Upper lobe of left lung (tissue), 6 donors: ENCODE data around the gene MAN2A1. TPM values are rescaled to one million over a fixed set of nuclear protein-coding genes. Genes with fewer than 3 reads are reported as not detected.

ENCODE experiments used
- ATAC-seq, 2 donors: fragments of 200-7000 bp; cut with Tn5 transposase; one replicate each; pipeline ENCODE4 v1.9.1; 2022; ENCODE audit warnings: mild to moderate bottlenecking in 2 of 2, moderate library complexity in 2 of 2; ENCODE audit not compliant: low FRiP score in 2 of 2
- DNase-seq, 2 donors: peaks; one replicate each; pipeline ENCODE4 v3.0.0-alpha.2; 2019 to 2020
- H3K27ac ChIP-seq, 4 donors: fragments of 200-600 bp; sonication (generic); one replicate each; pipeline ENCODE4 v1.5.1; 2016 to 2019
- H3K27me3 ChIP-seq, 4 donors: fragments of 200-600 bp; sonication (generic); one replicate each; pipeline ENCODE4 v1.5.1; 2017 to 2019
- H3K36me3 ChIP-seq, 4 donors: fragments of 200-600 bp; sonication (generic); one replicate each; pipeline ENCODE4 v1.5.1; 2016 to 2019
- H3K4me1 ChIP-seq, 4 donors: fragments of 200-600 bp; sonication (generic); one replicate each; pipeline ENCODE4 v1.5.1; 2018 to 2019
- H3K4me3 ChIP-seq, 4 donors: fragments of 200-600 bp; sonication (generic); one replicate each; pipeline ENCODE4 v1.5.1; 2017 to 2019; ENCODE audit warnings: mild to moderate bottlenecking in 2 of 4, moderate library complexity in 1 of 4
- H3K9me3 ChIP-seq, 4 donors: fragments of 200-600 bp; sonication (generic); one replicate each; pipeline ENCODE4 v1.5.1; 2018 to 2019
- EP300 ChIP-seq, 4 donors: sonication (generic); formaldehyde crosslinking; IDR thresholded peaks; one replicate each; pipeline ENCODE4 v1.5.1; 2017; ENCODE audit warnings: antibody characterized with exemption in 4 of 4, control low read depth in 2 of 4
- POLR2A ChIP-seq, 4 donors: fragments of 450-650 bp; IDR thresholded peaks; one replicate each; pipeline ENCODE4 v1.5.1; 2016 to 2017; ENCODE audit warnings: antibody characterized with exemption in 4 of 4, mild to moderate bottlenecking in 2 of 4
- POLR2AphosphoS5 ChIP-seq, 2 donors: sonication (generic); formaldehyde crosslinking; IDR thresholded peaks; one replicate each; pipeline ENCODE4 v1.5.1; 2017; ENCODE audit warnings: antibody characterized with exemption in 2 of 2
- WGBS, 2 donors: methylation state at CpG; one replicate each; pipeline ENCODE4 v1.1.5; 2017 to 2018; 5-methylcytosine and 5-hydroxymethylcytosine counted together
- total RNA-seq, 6 donors: library from RNA; depleted of rRNA in 4 of 6; stranded (reverse); fragments of >200 nt in 4 of 6; gene quantifications; one replicate each; pipeline versions ENCODE4 v1.1.0 to v1.2.1, GENCODE V29; 2016 to 2021
- TF ChIP-seq, protein P1 (sequence below), 6 experiments: fragments of 450-650 bp in 4 of 6; fragments of 200-600 bp in 2 of 6; sonication (generic) in 2 of 6; IDR thresholded peaks; one replicate each; pipeline ENCODE4 v1.5.1; 2016 to 2019; ENCODE audit warnings: antibody characterized with exemption in 6 of 6
- donor health status: DM: no; HTN: no; CAD: no; lungs with moderate emphysema.
- donor health status: DM: no; HTN: yes; CAD: no; lungs with severe emphysema.

The MAN2A1 gene
- total RNA-seq, 6 donors from 2014 or later = 23.0 to 48.2 (median 40.0) TPM

- WGBS, 2 donors = 35 to 48% methylated on average over 3 of the region's 3 CpGs
- Histone ChIP-seq H3K4me3 (no peak overlapping the region), H3K27me3 (no peaks in the 10 kb centered on the region), H3K36me3 (no peaks in the 10 kb centered on the region), H3K4me1 (peaks cover 16 to 31% (median 28%) of the 10 kb centered on the region in 4 donors), H3K27ac (peak overlapping the region in 2 of 4 donors; percentile 31 to 51), H3K9me3 (no peaks in the 10 kb centered on the region)
- TF ChIP-seq POLR2AphosphoS5 (IDR thresholded peaks at IDR 0.05) = peak in 1 of 2 donors; percentile 59
- TF ChIP-seq, protein P1, sequence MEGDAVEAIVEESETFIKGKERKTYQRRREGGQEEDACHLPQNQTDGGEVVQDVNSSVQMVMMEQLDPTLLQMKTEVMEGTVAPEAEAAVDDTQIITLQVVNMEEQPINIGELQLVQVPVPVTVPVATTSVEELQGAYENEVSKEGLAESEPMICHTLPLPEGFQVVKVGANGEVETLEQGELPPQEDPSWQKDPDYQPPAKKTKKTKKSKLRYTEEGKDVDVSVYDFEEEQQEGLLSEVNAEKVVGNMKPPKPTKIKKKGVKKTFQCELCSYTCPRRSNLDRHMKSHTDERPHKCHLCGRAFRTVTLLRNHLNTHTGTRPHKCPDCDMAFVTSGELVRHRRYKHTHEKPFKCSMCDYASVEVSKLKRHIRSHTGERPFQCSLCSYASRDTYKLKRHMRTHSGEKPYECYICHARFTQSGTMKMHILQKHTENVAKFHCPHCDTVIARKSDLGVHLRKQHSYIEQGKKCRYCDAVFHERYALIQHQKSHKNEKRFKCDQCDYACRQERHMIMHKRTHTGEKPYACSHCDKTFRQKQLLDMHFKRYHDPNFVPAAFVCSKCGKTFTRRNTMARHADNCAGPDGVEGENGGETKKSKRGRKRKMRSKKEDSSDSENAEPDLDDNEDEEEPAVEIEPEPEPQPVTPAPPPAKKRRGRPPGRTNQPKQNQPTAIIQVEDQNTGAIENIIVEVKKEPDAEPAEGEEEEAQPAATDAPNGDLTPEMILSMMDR (IDR thresholded peaks at IDR 0.05) = no peak
- DNase-seq (no peak), ATAC-seq (peak; percentile 77 to 88)
Measured at GRCh38 chr5:109743770-109744212, 54.1 kb downstream of the MAN2A1 start.

DNA sequence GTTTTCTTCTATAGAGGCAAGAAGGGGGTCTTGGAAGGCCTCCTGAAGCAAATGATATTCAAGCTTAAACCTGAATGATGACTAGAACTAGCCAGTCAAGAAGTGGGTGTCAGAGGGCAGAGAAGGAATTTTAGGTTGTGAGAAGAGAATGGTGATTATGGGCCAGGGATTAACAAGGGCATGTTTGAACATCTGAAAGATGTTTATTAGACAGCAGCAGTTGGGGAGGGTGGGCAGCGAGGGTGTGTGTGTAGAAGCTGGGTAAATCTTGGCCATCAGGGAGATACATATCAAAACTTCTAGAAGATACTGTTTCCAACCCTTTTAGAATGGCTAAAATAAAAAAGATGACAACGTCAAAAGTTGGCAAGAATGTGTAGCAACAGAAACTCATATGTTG, 54.5 kb downstream of the MAN2A1 start:
- peaks cover 16 to 33% (median 28%) of the 10 kb centered on the region in 4 donors for H3K4me1 ChIP-seq
- WGBS, 2 donors = 88 to 90% methylated on average over 2 of the region's 2 CpGs
- H3K4me3 ChIP-seq = no peak overlapping the region
- no peaks in the 10 kb centered on the region for H3K27me3 ChIP-seq
- no peak for TF ChIP-seq EP300 (IDR thresholded peaks at IDR 0.05)
- TF ChIP-seq POLR2AphosphoS5 (IDR thresholded peaks at IDR 0.05) = no peak
- TF ChIP-seq POLR2A (IDR thresholded peaks at IDR 0.05) = no peak
- TF ChIP-seq, protein P1 (IDR thresholded peaks at IDR 0.05) = no peak
- ATAC-seq = no peak
- H3K27ac ChIP-seq = no peak overlapping the region
- DNase-seq = no peak
- H3K9me3 ChIP-seq = no peaks in the 10 kb centered on the region
- no peaks in the 10 kb centered on the region for H3K36me3 ChIP-seq

DNA sequence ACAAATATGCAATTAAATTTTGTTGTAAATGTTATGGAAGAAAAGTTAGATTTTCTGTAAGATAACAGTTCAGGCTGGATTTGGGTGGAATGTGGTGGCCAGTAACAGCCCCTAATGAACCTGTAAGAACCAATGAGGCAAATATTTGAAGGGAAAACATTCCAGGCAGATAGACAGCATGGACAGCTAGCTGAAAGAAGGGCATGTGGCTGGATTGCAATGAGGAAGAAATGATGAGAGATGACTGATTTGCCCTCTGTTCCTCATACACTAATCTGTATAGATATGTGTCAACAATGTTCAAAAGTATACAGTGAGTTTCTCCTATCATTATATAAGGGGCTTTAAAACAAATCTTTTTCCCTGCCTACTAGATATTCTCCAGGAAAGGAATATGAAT, 58.8 kb downstream of the MAN2A1 start:
- Histone ChIP-seq H3K9me3 (no peaks in the 10 kb centered on the region), H3K4me3 (no peak overlapping the region), H3K27me3 (no peaks in the 10 kb centered on the region), H3K27ac (no peak overlapping the region), H3K4me1 (peaks cover under 1 to 5% (median 4%) of the 10 kb centered on the region in 4 donors), H3K36me3 (no peaks in the 10 kb centered on the region)
- ATAC-seq (no peak), DNase-seq (no peak)
- TF ChIP-seq POLR2A (IDR thresholded peaks at IDR 0.05) (no peak), EP300 (IDR thresholded peaks at IDR 0.05) (no peak), POLR2AphosphoS5 (IDR thresholded peaks at IDR 0.05) (no peak)
- TF ChIP-seq, protein P1 (IDR thresholded peaks at IDR 0.05) = no peak

GRCh38 chr5:109750463-109750862, 60.7 kb downstream of the MAN2A1 start:
- Histone ChIP-seq H3K27me3 (no peaks in the 10 kb centered on the region), H3K9me3 (no peaks in the 10 kb centered on the region), H3K4me3 (no peak overlapping the region), H3K4me1 (peaks cover 0 to 5% (median 0%) of the 10 kb centered on the region in 4 donors), H3K36me3 (peaks cover 0 to under 1% (median 0%) of the 10 kb centered on the region in 4 donors), H3K27ac (no peak overlapping the region)
- DNase-seq (no peak), ATAC-seq (no peak)
- TF ChIP-seq EP300 (IDR thresholded peaks at IDR 0.05) = no peak
- TF ChIP-seq POLR2AphosphoS5 (IDR thresholded peaks at IDR 0.05) = no peak
- TF ChIP-seq POLR2A (IDR thresholded peaks at IDR 0.05) = no peak
- TF ChIP-seq, protein P1 (IDR thresholded peaks at IDR 0.05) = no peak

- Histone ChIP-seq H3K27ac (no peak overlapping the region), H3K4me1 (peaks cover 0 to 5% (median 0%) of the 10 kb centered on the region in 4 donors), H3K27me3 (no peaks in the 10 kb centered on the region), H3K4me3 (no peak overlapping the region), H3K9me3 (no peaks in the 10 kb centered on the region), H3K36me3 (peaks cover 0 to 7% (median 0%) of the 10 kb centered on the region in 4 donors)
- no peak for DNase-seq
- TF ChIP-seq, protein P1 (IDR thresholded peaks at IDR 0.05) = no peak
- TF ChIP-seq EP300 (IDR thresholded peaks at IDR 0.05) (no peak), POLR2AphosphoS5 (IDR thresholded peaks at IDR 0.05) (no peak), POLR2A (IDR thresholded peaks at IDR 0.05) (no peak)
- WGBS, 2 donors = 96% methylated on average over 3 of the region's 3 CpGs
- no peak for ATAC-seq
Measured at GRCh38 chr5:109753279-109753678, 63.6 kb downstream of the MAN2A1 start.
